HG03039 (cell line): Measurements from ENCODE around the gene SPARCL1.
"Not testable (repeated sequence)": the region's sequence is repeated elsewhere in the genome, so short reads cannot be mapped to it uniquely, and the experiment has no call there.

ENCODE experiments used
- ATAC-seq: cut with Tn5 transposase; IDR thresholded peaks from one replicate; pipeline ENCODE4 v1.9.1; 2021; ENCODE audit warnings: mild to moderate bottlenecking, moderate library complexity; ENCODE audit not compliant: unreplicated experiment

Gene SPARCL1

GRCh38 chr4:87451537-87451936 lies 77.6 kb downstream of the SPARCL1 start:
- ATAC-seq: no peak

GRCh38 chr4:87446375-87446774 lies 82.8 kb downstream of the SPARCL1 start:
- not testable (repeated sequence) for ATAC-seq

GRCh38 chr4:87445964-87446363 lies 83.2 kb downstream of the SPARCL1 start:
- no peak for ATAC-seq

- no peak for ATAC-seq
Measured at GRCh38 chr4:87444741-87445140, 84.4 kb downstream of the SPARCL1 start.

- ATAC-seq: no peak
Measured at GRCh38 chr4:87442889-87443288, 86.3 kb downstream of the SPARCL1 start.

- no peak for ATAC-seq
Measured at GRCh38 chr4:87433342-87433741, 95.8 kb downstream of the SPARCL1 start.

- ATAC-seq: no peak
Measured at GRCh38 chr4:87430038-87430437, 99.1 kb downstream of the SPARCL1 start.

GRCh38 chr4:87428979-87429378 lies 100.2 kb downstream of the SPARCL1 start:
- no peak for ATAC-seq

- ATAC-seq: no peak
Measured at GRCh38 chr4:87427518-87427868, 101.7 kb downstream of the SPARCL1 start.

GRCh38 chr4:87426865-87427517 lies 102.2 kb downstream of the SPARCL1 start:
- no peak for ATAC-seq

GRCh38 chr4:87425711-87426110 lies 103.5 kb downstream of the SPARCL1 start:
- ATAC-seq: no peak

- not testable (repeated sequence) for ATAC-seq
Measured at GRCh38 chr4:87424099-87424543, 105.1 kb downstream of the SPARCL1 start.
